ENCODE results near the gene KAT5. TPM values are rescaled to one million over a fixed set of nuclear protein-coding genes. Genes with fewer than 3 reads are reported as not detected.

Gene KAT5
- total and polyA plus RNA-seq, 2 donors (not counting 3 experiments of a cell fraction or from before 2014, with no cell fraction given), result 35.8 to 48.8 TPM

DNA sequence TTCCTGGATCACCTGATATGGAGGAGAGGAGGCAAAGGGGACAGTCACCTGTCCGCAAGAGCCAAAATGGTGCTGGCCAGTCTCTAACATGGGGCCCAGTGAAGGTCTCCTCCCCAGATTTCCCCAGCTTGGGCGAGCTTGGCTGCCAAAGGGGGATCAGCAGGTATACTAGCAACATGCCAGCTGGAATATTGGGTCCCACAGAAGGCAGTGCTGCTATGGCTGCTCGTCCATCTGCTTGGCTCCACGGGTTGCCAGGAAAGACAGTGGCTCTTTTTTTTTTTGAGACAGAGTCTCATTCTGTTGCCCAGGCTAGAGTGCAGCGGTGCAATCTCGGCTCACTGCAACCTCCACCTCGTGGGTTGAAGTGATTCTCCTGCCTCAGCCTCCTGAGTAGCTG is 12.7 kb upstream of the KAT5 start:
- H4K20me1 ChIP-seq (replicated peaks; ENCODE audit: control insufficient read depth, extremely low read depth, insufficient read depth, low read length), result no peaks in the 10 kb centered on the region
- TF ChIP-seq, protein P1, sequence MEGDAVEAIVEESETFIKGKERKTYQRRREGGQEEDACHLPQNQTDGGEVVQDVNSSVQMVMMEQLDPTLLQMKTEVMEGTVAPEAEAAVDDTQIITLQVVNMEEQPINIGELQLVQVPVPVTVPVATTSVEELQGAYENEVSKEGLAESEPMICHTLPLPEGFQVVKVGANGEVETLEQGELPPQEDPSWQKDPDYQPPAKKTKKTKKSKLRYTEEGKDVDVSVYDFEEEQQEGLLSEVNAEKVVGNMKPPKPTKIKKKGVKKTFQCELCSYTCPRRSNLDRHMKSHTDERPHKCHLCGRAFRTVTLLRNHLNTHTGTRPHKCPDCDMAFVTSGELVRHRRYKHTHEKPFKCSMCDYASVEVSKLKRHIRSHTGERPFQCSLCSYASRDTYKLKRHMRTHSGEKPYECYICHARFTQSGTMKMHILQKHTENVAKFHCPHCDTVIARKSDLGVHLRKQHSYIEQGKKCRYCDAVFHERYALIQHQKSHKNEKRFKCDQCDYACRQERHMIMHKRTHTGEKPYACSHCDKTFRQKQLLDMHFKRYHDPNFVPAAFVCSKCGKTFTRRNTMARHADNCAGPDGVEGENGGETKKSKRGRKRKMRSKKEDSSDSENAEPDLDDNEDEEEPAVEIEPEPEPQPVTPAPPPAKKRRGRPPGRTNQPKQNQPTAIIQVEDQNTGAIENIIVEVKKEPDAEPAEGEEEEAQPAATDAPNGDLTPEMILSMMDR (IDR thresholded peaks at IDR 0.05; ENCODE audit: extremely low read depth in 1 of 2, insufficient read depth in 1 of 2, low read depth in 1 of 2, low read length in 2 of 2), result no peak
- TF ChIP-seq MYC (IDR thresholded peaks at IDR 0.05; ENCODE audit: low read depth, low read length) (no peak), POLR2AphosphoS5 (IDR thresholded peaks at IDR 0.05; ENCODE audit: insufficient read depth, low read depth, low read length) (no peak), FOS (IDR thresholded peaks at IDR 0.05; ENCODE audit: borderline replicate concordance, insufficient read depth, low read length) (no peak), POLR2A (IDR thresholded peaks at IDR 0.05; ENCODE audit: low read depth, low read length) (no peak), GATA2 (IDR thresholded peaks at IDR 0.05; ENCODE audit: insufficient read depth, insufficient read length, low read depth, low read length) (no peak), MAX (IDR thresholded peaks at IDR 0.05; ENCODE audit: insufficient read depth, insufficient read length) (no peak), JUN (IDR thresholded peaks at IDR 0.05; ENCODE audit: borderline replicate concordance, insufficient read depth, insufficient read length, low read depth) (no peak), EZH2 (IDR thresholded peaks at IDR 0.05; ENCODE audit: borderline replicate concordance, low read depth, low read length, severe bottlenecking) (no peak)
- FAIRE-seq (no peak), DNase-seq (ENCODE audit: low read depth, low spot score) (no peak)
- intact Hi-C loops (cut with micrococcal nuclease) (no loop called here), dilution Hi-C loops (cut with MboI; ENCODE audit: extremely low pct_ligation_motif_present, low sequenced_read_pairs) (no loop called here)
- H3K4me2 ChIP-seq (ENCODE audit: insufficient read depth, low read length), result no peak overlapping the region
- H3K4me3 ChIP-seq (replicated peaks in 1 of 3; ENCODE audit: insufficient read depth in 1 of 3, low read depth in 1 of 3, low read length in 3 of 3), result no peak overlapping the region
- no peak overlapping the region for H2AFZ ChIP-seq (ENCODE audit: low read depth, low read length)
- ChIA-PET POLR2A (no interaction called here), CTCF (no interaction called here)
- no peaks in the 10 kb centered on the region for H3K36me3 ChIP-seq (ENCODE audit: control insufficient read depth in 2 of 2, extremely low read depth in 1 of 2, insufficient read depth in 2 of 2, low read length in 2 of 2)
- H3K9ac ChIP-seq (replicated peaks; ENCODE audit: extremely low read depth, insufficient read depth, low read length), result no peak overlapping the region
- no peak overlapping the region for H3K27ac ChIP-seq (ENCODE audit: insufficient read depth, low read depth, low read length)
- no peaks in the 10 kb centered on the region for H3K79me2 ChIP-seq (ENCODE audit: control insufficient read depth, insufficient read depth, low read length)
- no peaks in the 10 kb centered on the region for H3K9me1 ChIP-seq (replicated peaks; ENCODE audit: control insufficient read depth, extremely low read depth, insufficient read depth, low read length)
- peaks cover 7 to 8% of the 10 kb centered on the region in 2 experiments for H3K27me3 ChIP-seq (ENCODE audit: control insufficient read depth in 2 of 2, insufficient read depth in 2 of 2, low read length in 2 of 2)
- H3K4me1 ChIP-seq (ENCODE audit: control insufficient read depth, extremely low read depth, insufficient read depth, low read length), result peaks cover 9% of the 10 kb centered on the region
- no peaks in the 10 kb centered on the region for H3K9me3 ChIP-seq (replicated peaks; ENCODE audit: control insufficient read depth, insufficient read depth, low read length)
- no TSS peak for BruUV-seq (replicated peaks)

All from endothelial cell of umbilical vein (primary cell).